Type B pancreatic cell (in vitro differentiated cells): ENCODE results near the gene SART3. TPM values are rescaled to one million over a fixed set of nuclear protein-coding genes. Genes with fewer than 3 reads are reported as not detected.

Source experiments
- DNase-seq: peaks from one replicate; pipeline ENCODE4 v3.0.0; 2021; ENCODE audit warnings: mixed read lengths; ENCODE audit not compliant: unreplicated experiment; ENCODE audit errors: extremely low spot score
- H3K27ac Mint-ChIP-seq: 2 replicates; pipeline ENCODE4 v1.8.0; 2021; ENCODE audit warnings: mild to moderate bottlenecking, mixed read lengths
- H3K27me3 Mint-ChIP-seq: 2 replicates; pipeline ENCODE4 v1.8.0; 2021; ENCODE audit warnings: mixed read lengths
- H3K36me3 Mint-ChIP-seq: 2 replicates; pipeline ENCODE4 v1.8.0; 2021; ENCODE audit warnings: mixed read lengths
- H3K4me1 Mint-ChIP-seq: one replicate; pipeline ENCODE4 v1.8.0; 2021; ENCODE audit warnings: mixed read lengths; ENCODE audit not compliant: unreplicated experiment
- H3K4me3 Mint-ChIP-seq: 2 replicates; pipeline ENCODE4 v1.8.0; 2021; ENCODE audit warnings: mild to moderate bottlenecking, mixed read lengths
- H3K9me3 Mint-ChIP-seq: 2 replicates; pipeline ENCODE4 v1.8.0; 2021; ENCODE audit warnings: mixed read lengths
- total RNA-seq: library from RNA; stranded (reverse); gene quantifications from 2 replicates; pipeline ENCODE4 v1.2.1, GENCODE V29; 2021; ENCODE audit warnings: low replicate concordance
- TF ChIP-seq, protein P1 (sequence below): fragments of 200-600 bp; sonication (generic); conservative IDR thresholded peaks from 2 replicates; pipeline ENCODE4 v1.5.0; 2021; ENCODE audit warnings: antibody characterized with exemption, mild to moderate bottlenecking

Gene SART3
- total RNA-seq, 1 donor from 2014 or later: 72.6 TPM

- TF ChIP-seq, protein P1, sequence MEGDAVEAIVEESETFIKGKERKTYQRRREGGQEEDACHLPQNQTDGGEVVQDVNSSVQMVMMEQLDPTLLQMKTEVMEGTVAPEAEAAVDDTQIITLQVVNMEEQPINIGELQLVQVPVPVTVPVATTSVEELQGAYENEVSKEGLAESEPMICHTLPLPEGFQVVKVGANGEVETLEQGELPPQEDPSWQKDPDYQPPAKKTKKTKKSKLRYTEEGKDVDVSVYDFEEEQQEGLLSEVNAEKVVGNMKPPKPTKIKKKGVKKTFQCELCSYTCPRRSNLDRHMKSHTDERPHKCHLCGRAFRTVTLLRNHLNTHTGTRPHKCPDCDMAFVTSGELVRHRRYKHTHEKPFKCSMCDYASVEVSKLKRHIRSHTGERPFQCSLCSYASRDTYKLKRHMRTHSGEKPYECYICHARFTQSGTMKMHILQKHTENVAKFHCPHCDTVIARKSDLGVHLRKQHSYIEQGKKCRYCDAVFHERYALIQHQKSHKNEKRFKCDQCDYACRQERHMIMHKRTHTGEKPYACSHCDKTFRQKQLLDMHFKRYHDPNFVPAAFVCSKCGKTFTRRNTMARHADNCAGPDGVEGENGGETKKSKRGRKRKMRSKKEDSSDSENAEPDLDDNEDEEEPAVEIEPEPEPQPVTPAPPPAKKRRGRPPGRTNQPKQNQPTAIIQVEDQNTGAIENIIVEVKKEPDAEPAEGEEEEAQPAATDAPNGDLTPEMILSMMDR: no peak
- peaks cover 5% of the 10 kb centered on the region for H3K4me1 Mint-ChIP-seq
- H3K9me3 Mint-ChIP-seq: no peaks in the 10 kb centered on the region
- H3K4me3 Mint-ChIP-seq: no peak overlapping the region
- H3K27ac Mint-ChIP-seq: no peak overlapping the region
- peaks cover 40% of the 10 kb centered on the region for H3K36me3 Mint-ChIP-seq
- no peak for DNase-seq
- no peaks in the 10 kb centered on the region for H3K27me3 Mint-ChIP-seq
Measured at GRCh38 chr12:108538616-108539195, 22.3 kb downstream of the SART3 start.

- Mint-ChIP-seq H3K36me3 (peaks cover 38% of the 10 kb centered on the region), H3K4me3 (no peak overlapping the region), H3K9me3 (no peaks in the 10 kb centered on the region), H3K4me1 (peaks cover 5% of the 10 kb centered on the region), H3K27me3 (no peaks in the 10 kb centered on the region), H3K27ac (no peak overlapping the region)
- no peak for DNase-seq
- TF ChIP-seq, protein P1: no peak
Measured at GRCh38 chr12:108538146-108538545, 22.8 kb downstream of the SART3 start.

DNA sequence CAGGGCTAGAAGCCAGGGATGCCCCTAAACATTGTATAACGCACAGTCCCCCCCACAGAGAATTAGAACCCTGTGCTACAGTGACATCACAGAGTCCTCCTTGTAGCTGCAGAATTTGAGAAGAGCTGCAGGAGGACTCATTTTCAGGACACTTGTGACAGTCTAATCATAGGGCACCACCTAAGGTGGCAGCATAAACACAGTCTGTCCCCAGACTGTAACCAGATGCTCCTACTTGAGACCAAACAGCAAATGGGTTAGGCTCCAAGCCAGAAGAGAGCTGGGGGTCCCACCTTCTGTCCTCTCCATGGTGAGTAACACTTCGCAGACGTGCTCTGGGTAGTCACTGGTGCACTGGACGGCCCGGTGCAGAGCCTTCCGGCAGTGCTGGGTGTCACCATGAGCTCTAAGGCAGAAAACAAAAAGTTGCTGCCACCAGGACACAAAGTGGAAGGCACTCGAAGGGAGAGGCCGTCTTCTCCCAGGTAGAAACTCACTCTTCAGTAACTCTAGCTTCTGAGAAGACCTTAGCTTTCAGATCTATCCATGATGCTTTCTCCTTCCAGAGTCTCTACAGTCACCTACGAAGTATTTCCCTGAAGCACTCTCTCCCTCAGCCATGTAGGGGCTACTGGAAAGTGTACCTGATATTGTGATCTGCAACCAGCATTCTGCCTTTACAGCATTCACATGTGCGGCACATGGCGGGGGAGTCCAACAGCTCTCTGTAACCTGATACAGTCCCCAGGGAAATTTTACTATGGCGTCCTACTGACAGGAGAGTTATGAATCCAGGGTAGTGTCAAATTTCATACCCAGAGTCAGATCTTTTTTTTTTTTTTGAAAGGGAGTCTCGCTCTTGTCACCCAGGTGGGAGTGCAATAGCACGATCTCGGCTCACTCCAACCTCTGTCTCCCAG is 28.8 kb downstream of the SART3 start:
- peak overlapping the region; percentile 39 for H3K27ac Mint-ChIP-seq
- H3K4me1 Mint-ChIP-seq: peaks cover 5% of the 10 kb centered on the region
- no peak for DNase-seq
- no peaks in the 10 kb centered on the region for H3K9me3 Mint-ChIP-seq
- no peaks in the 10 kb centered on the region for H3K27me3 Mint-ChIP-seq
- peaks cover 46% of the 10 kb centered on the region for H3K36me3 Mint-ChIP-seq
- TF ChIP-seq, protein P1: no peak
- no peak overlapping the region for H3K4me3 Mint-ChIP-seq

DNA sequence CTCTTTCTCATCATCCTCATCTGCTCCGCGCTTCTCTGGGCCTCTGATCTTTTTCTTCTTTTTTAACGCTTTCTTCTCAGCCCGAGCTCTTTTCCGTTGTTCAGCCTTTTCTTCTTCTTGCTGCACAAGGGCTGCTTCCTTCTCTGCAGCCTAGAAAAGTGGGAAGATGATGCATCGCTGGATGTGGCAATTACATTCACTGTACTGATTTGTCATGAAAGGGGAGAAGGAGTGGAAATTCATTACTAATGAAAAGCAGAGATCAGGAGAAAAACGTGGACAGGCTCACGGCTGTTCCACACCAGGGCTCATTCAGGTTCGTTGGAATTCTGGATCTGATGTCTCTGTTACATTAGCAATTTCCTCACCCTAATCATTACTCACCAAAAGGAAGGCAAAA is 30.8 kb downstream of the SART3 start:
- Mint-ChIP-seq H3K9me3 (no peaks in the 10 kb centered on the region), H3K36me3 (peaks cover 41% of the 10 kb centered on the region), H3K4me1 (peaks cover 5% of the 10 kb centered on the region), H3K27me3 (no peaks in the 10 kb centered on the region), H3K27ac (no peak overlapping the region), H3K4me3 (no peak overlapping the region)
- TF ChIP-seq, protein P1: no peak
- DNase-seq: no peak

- Mint-ChIP-seq H3K4me3 (no peak overlapping the region), H3K27ac (no peak overlapping the region)
Measured at GRCh38 chr12:108527166-108527496, 33.8 kb downstream of the SART3 start.

More at GRCh38 chr12:108527166-108527496, 33.8 kb downstream of the SART3 start:
- no peak for DNase-seq
- H3K9me3 Mint-ChIP-seq: no peaks in the 10 kb centered on the region
- TF ChIP-seq, protein P1: no peak
- peaks cover 35% of the 10 kb centered on the region for H3K36me3 Mint-ChIP-seq
- H3K27me3 Mint-ChIP-seq: no peaks in the 10 kb centered on the region
- H3K4me1 Mint-ChIP-seq: no peaks in the 10 kb centered on the region
